GM10266 (cell line): ENCODE measurements around the gene CNGB1.

Experiments
- DNase-seq: peaks from one replicate; pipeline ENCODE4 v3.0.0; 2012; ENCODE audit errors: extremely low spot score
- CTCF ChIP-seq: IDR thresholded peaks from 2 replicates; pipeline ENCODE4 v1.5.1; 2012; ENCODE audit warnings: mild to moderate bottlenecking, low read depth; ENCODE audit not compliant: control insufficient read depth, insufficient read depth; ENCODE audit errors: missing control alignments

CNGB1 gene

DNA sequence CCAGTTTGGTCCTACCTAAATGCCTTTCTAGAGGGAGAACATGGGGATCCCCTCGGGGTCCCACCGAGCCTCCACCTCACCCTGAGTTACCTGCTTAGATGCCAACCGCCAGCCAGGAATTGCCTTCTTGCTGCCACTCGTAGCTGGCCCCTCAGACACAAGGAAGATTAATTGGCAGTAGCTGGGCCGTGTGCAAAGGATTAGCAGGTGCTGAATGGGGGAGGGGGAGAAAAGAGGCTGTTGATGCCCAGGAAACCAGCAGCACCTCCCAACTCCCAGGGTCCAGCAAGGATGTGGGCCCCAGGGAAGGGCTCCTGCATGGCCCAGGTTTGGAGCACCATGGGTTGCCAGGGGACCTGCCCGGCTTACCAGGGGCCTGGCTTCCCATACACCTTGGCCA is at the start of gene CNGB1:
TSS of gene CNGB1 (minus strand) at position 159 of the 400 bp plus-strand sequence. CDS start 3,842 bp downstream, outside the sequence.
- no peak for TF ChIP-seq CTCF
- no peak for DNase-seq

- no peak for DNase-seq
- TF ChIP-seq CTCF, result no peak
Observed at GRCh38 chr16:58019866-58020538, 49.1 kb upstream of the CNGB1 start.

DNA sequence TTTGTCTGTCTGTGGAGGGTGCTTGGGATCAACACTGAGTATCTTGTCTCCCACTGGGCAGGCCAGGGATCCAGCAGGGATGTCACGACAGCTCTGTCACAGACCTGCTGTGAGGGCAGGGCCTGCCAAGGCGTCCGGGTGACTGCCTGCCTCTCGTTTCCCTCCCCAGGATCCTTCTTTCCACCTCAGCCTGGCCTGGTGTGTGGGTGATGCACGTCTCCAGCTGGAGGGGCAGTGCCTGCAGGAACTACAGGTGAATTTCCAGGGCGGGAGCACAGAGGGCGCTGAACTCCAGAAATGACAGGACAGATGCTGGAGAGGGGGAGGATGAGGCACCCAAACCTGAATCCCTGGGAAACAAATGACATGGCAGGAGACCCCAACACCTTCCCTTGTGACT is 47.9 kb upstream of the CNGB1 start:
- no peak for DNase-seq
- TF ChIP-seq CTCF, result no peak

DNA sequence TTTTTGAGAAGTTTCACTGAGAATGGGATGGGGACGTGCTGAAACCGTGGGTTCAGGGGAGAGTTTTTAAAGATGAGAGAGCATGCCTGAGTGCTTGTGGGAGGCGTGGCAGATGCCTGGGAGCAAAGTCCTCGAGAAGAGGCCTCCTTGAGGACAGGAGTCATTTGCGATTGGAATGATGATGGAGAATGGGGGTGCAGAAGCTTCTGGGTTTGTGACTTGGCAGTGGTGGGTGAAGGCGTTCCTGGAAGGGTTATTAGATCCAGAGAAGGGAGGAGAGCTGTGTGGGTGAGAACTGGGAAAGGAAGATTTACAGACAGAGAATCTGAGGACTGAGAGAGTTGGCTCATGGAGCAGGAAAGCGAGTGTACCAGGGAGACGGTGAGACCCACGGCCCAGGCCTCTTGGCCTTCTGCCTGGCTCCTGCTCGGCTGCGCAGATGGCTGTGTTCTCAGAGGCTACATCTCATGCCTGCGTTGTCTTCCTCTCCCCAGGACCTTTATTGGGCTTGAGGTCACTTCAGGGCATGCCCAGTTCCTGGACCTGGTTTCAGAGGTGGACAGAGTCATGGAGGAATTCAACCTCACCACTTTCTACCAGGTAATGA is 46.0 kb upstream of the CNGB1 start:
- DNase-seq, result no peak
- TF ChIP-seq CTCF, result no peak

DNA sequence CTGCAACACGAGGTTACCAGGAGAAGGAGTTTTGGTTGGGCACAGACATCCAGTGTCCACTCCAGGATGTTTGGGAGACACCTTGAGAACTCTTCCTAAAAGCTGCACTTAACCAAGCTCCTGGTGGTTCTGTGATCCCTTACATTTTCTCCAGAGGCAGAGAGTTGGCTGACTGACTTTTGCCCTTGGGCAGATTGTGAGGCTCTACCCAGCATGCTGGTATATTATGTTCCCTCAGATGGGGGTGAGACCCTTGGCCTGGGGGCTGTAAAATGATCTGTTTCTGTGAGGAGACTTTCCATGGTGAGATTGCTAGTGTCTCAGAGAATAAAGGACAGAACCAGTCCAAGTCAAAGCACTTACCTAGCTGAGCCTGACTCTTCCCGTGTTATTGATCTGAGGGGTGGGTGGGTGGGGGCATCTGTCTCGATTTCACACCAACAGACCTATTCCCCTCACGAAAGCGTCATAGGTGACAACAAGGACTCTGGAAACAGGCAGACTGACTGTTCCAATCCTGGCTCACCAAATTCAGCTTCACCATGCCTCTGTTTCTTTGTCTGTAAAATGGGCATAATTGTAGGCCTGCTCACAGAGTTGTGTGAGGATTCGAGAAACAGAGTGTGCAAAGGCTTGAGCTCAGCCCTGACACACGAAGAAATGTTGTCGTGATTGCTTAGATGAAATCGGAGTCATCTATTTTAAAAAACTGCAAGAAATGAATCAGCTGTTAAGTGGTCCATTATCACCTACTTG is 42.5 kb upstream of the CNGB1 start:
- DNase-seq, result no peak
- no peak for TF ChIP-seq CTCF

DNA sequence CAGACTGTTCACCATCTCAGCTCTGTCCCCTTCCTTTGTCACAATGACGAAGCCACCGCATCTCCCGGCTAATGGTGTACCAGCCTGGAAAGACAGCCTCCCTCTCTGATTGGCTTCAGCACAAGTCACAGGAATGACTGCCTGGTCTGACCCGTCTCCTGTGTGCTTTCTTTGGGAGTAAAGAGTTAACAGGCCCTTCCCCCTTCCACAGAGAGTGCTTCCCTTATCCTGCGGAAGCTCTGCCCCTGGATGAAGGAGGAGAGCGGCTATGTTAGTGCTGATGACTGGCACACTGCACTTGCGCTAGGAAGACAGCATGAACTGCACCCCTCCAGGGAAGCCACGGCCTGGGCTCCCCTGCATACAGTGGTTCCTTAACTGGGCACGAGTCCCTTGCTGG is 41.6 kb upstream of the CNGB1 start:
- TF ChIP-seq CTCF, result no peak
- no peak for DNase-seq

DNA sequence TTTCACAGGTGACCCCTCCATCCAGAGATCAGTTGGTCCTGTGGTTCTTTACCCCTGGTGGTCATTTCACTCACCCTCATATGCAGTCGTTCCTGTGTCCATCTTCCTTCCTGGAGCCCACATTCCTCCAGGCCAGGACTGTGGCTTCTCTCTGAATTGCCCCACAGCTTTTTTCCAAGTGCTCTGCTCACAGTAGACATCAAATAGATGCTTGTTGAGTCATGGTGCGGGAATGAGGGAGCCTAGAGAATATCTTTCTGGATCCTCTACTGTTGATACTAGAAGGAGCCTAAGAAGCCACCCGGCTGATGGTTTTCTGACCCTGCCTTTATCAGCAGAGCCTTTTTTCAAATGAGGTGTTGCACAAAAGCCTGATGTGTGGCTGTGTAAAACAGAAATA is 40.7 kb upstream of the CNGB1 start:
- TF ChIP-seq CTCF, result no peak
- no peak for DNase-seq
